Ovary (tissue), 9 donors: ENCODE results near the gene CYP4F3. TPM values are rescaled to one million over a fixed set of nuclear protein-coding genes. Genes with fewer than 3 reads are reported as not detected.

ENCODE experiments used
- DNase-seq, 5 donors: peaks; one replicate each; pipeline ENCODE4 v3.0.0-alpha.2; 2019 to 2020
- H3K27ac ChIP-seq, 2 donors: fragments of 200-600 bp; one replicate each; pipeline versions ENCODE4 v1.5.1 to v1.8.0; 2019 to 2022
- H3K27me3 ChIP-seq: fragments of 200-600 bp; one replicate; pipeline ENCODE4 v1.8.0; 2022
- H3K36me3 ChIP-seq: fragments of 200-600 bp; sonication (generic); one replicate; pipeline ENCODE4 v1.5.1; 2019
- H3K4me1 ChIP-seq: one replicate; pipeline ENCODE4 v1.8.1; 2013; ENCODE audit warnings: mild to moderate bottlenecking, moderate library complexity; ENCODE audit not compliant: insufficient read depth
- H3K4me3 ChIP-seq: fragments of 200-600 bp; sonication (generic); one replicate; pipeline ENCODE4 v1.5.1; 2017
- H3K9me3 ChIP-seq, 2 donors: fragments of 200-600 bp in 1 of 2; sonication (generic) in 1 of 2; one replicate each; pipeline versions ENCODE4 v1.5.1 to v1.8.1; 2013 to 2019; ENCODE audit warnings: mild to moderate bottlenecking in 1 of 2, moderate library complexity in 1 of 2
- EP300 ChIP-seq: sonication (generic); formaldehyde crosslinking; IDR thresholded peaks from one replicate; pipeline ENCODE4 v1.6.1; 2017; ENCODE audit warnings: antibody characterized with exemption
- POLR2A ChIP-seq: fragments of 450-650 bp; IDR thresholded peaks from one replicate; pipeline ENCODE4 v1.6.1; 2017; ENCODE audit warnings: antibody characterized with exemption, mild to moderate bottlenecking, moderate library complexity
- WGBS, 3 donors: extraction: QIAGEN DNeasy Blood & Tissue Kit in 1 of 3; methylation state at CpG; one replicate each; pipeline versions ENCODE4 v1.1.5 to v1.1.7; 2013 to 2017; 5-methylcytosine and 5-hydroxymethylcytosine counted together
- intact Hi-C, 4 donors: fragments of 100-400 bp; cut with DNase I; formaldehyde crosslinking; loops; one replicate each; pipeline versions ENCODE4 v1.11.0 to v1.15.1; 2022 to 2023
- polyA plus RNA-seq, 2 donors: library from polyadenylated mRNA; stranded (reverse); fragments of 200-250 nt in 1 of 2; fragments of 350-450 nt in 1 of 2; fragmentation: Illumina TruSeq in 1 of 2; extraction: RNeasy Lipid Tissue Mini Kit (QIAGEN cat#74804) in 1 of 2; gene quantifications; one replicate each; pipeline ENCODE4 v1.2.3, GENCODE V29; 2013 to 2014
- total RNA-seq, 7 donors: library from RNA; depleted of rRNA in 2 of 7; stranded (reverse); fragments of >200 nt in 2 of 7; fragmentation: NEBNext Ultra II Directional in 3 of 7; extraction: Animal tissue kit (Norgen Biotek cat#: 25700) in 3 of 7; gene quantifications; one replicate each; pipeline versions ENCODE4 v1.1.0 to v1.2.4, GENCODE V29; 2016 to 2023
- TF ChIP-seq, protein P1 (sequence below), 3 donors: fragments of 450-650 bp in 2 of 3; fragments of 200-600 bp in 1 of 3; IDR thresholded peaks; one replicate each; pipeline versions ENCODE4 v1.5.1 to v1.8.0; 2016 to 2022; ENCODE audit warnings: antibody characterized with exemption in 3 of 3, mild to moderate bottlenecking in 1 of 3
- donor health status: DM: no; HTN: no; CAD: no; lungs with moderate emphysema.
- donor health status: DM: no; HTN: no; CAD: no.
- donor health status: Bipolar disorder and iron deficiency.
- donor health status: DM: yes; HTN: yes; CAD: no.
- donor health status: DM: no; HTN: no; CAD: no.
- donor health status: DM: yes; HTN: yes; CAD: no.

CYP4F3 gene
- total and polyA plus RNA-seq, 9 donors: 0.13 to 1.8 (median 0.36) TPM; not detected in 2

GRCh38 chr19:15609261-15609660, 31.4 kb upstream of the CYP4F3 start:
- H3K27me3 ChIP-seq: no peaks in the 10 kb centered on the region
- WGBS, 3 donors: 84 to 95% (median 85%) methylated on average over 8 of the region's 8 CpGs
- H3K27ac ChIP-seq: no peak overlapping the region
- no peaks in the 10 kb centered on the region for H3K4me1 ChIP-seq
- intact Hi-C loops: no loop called here
- TF ChIP-seq EP300 (no peak), POLR2A (no peak)
- TF ChIP-seq, protein P1, sequence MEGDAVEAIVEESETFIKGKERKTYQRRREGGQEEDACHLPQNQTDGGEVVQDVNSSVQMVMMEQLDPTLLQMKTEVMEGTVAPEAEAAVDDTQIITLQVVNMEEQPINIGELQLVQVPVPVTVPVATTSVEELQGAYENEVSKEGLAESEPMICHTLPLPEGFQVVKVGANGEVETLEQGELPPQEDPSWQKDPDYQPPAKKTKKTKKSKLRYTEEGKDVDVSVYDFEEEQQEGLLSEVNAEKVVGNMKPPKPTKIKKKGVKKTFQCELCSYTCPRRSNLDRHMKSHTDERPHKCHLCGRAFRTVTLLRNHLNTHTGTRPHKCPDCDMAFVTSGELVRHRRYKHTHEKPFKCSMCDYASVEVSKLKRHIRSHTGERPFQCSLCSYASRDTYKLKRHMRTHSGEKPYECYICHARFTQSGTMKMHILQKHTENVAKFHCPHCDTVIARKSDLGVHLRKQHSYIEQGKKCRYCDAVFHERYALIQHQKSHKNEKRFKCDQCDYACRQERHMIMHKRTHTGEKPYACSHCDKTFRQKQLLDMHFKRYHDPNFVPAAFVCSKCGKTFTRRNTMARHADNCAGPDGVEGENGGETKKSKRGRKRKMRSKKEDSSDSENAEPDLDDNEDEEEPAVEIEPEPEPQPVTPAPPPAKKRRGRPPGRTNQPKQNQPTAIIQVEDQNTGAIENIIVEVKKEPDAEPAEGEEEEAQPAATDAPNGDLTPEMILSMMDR (IDR thresholded peaks at IDR 0.05): no peak
- no peak overlapping the region for H3K4me3 ChIP-seq
- no peaks in the 10 kb centered on the region for H3K9me3 ChIP-seq
- no peaks in the 10 kb centered on the region for H3K36me3 ChIP-seq
- no peak for DNase-seq

DNA sequence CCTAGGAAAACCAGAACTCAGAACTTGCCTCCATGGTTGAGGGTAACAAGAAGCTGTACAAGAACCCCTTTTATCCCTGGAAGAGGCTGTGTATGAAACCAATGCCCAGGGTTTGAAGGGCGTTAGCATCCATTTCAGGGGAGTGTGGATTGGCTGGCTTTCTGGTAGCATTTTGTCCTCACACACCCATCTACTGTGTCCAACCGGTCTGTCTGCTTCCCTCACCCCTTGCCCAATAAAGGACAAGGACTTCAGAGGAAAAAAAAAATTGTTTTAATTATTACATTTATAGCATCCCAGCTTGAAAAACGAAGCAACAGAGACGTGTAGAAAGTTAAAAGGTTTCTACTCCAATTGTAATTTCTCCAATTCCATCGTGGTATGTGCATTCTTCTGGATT, 28.4 kb upstream of the CYP4F3 start:
- Histone ChIP-seq H3K4me1 (no peaks in the 10 kb centered on the region), H3K27ac (no peak overlapping the region), H3K9me3 (no peaks in the 10 kb centered on the region), H3K27me3 (no peaks in the 10 kb centered on the region), H3K36me3 (no peaks in the 10 kb centered on the region), H3K4me3 (no peak overlapping the region)
- 44 to 50% (median 50%) methylated on average over 5 of the region's 5 CpGs for WGBS, 3 donors
- no peak for DNase-seq
- TF ChIP-seq EP300 (no peak), POLR2A (no peak)
- TF ChIP-seq, protein P1 (IDR thresholded peaks at IDR 0.05): no peak
- intact Hi-C loops: no loop called here

- WGBS, 3 donors: 85 to 93% (median 86%) methylated on average over 3 of the region's 3 CpGs
- Histone ChIP-seq H3K27ac (no peak overlapping the region), H3K4me3 (no peak overlapping the region), H3K27me3 (no peaks in the 10 kb centered on the region), H3K9me3 (no peaks in the 10 kb centered on the region), H3K36me3 (no peaks in the 10 kb centered on the region), H3K4me1 (no peaks in the 10 kb centered on the region)
- TF ChIP-seq POLR2A: no peak
- TF ChIP-seq, protein P1 (IDR thresholded peaks at IDR 0.05): no peak
- no peak for TF ChIP-seq EP300
- intact Hi-C loops: no loop called here
- DNase-seq: no peak
Observed at GRCh38 chr19:15613338-15613737, 27.4 kb upstream of the CYP4F3 start.

- Histone ChIP-seq H3K27me3 (no peaks in the 10 kb centered on the region), H3K9me3 (no peaks in the 10 kb centered on the region), H3K36me3 (no peaks in the 10 kb centered on the region), H3K27ac (no peak within 1 kb of the TSS), H3K4me3 (no peak within 1 kb of the TSS), H3K4me1 (no peaks in the 10 kb centered on the region)
- DNase-seq: no peak
- TF ChIP-seq EP300 (no peak), POLR2A (no peak)
- TF ChIP-seq, protein P1 (IDR thresholded peaks at IDR 0.05): no peak
- 39 to 58% (median 49%) methylated on average over 8 of the region's 8 CpGs for WGBS, 3 donors
- intact Hi-C loops: no loop called here
Observed at GRCh38 chr19:15614507-15615379, 26.0 kb upstream of the CYP4F3 start, which contains the start of gene CYP4F8. Gene CYP4F8, plus strand, starts transcription at chr19:15615218. Its CDS starts 399 bp downstream, at chr19:15615617.
